Ishikawa (cell line): ENCODE measurements around the gene HOXB7.

ENCODE experiments used
- CEBPB ChIP-seq: IDR thresholded peaks from 2 replicates; pipeline ENCODE4 v1.6.1; 2012
- EGR1 ChIP-seq: IDR thresholded peaks from 2 replicates; pipeline ENCODE4 v1.6.1; 2012
- EP300 ChIP-seq: IDR thresholded peaks from 2 replicates; pipeline ENCODE4 v1.6.1; 2012; ENCODE audit warnings: borderline replicate concordance
- TAF1 ChIP-seq: IDR thresholded peaks from 2 replicates; pipeline ENCODE4 v1.6.1; 2012; ENCODE audit warnings: low read depth, mild to moderate bottlenecking
- TCF12 ChIP-seq: IDR thresholded peaks from 2 replicates; pipeline ENCODE4 v1.6.1; 2012; ENCODE audit warnings: low read depth
- TEAD4 ChIP-seq: IDR thresholded peaks from 2 replicates; pipeline ENCODE4 v1.6.1; 2012
- TF ChIP-seq, protein P1 (sequence below): IDR thresholded peaks from 2 replicates; pipeline ENCODE4 v1.6.1; 2012
- TF ChIP-seq, protein P2 (sequence below): IDR thresholded peaks from 2 replicates; pipeline ENCODE4 v1.6.1; 2012

DNA sequence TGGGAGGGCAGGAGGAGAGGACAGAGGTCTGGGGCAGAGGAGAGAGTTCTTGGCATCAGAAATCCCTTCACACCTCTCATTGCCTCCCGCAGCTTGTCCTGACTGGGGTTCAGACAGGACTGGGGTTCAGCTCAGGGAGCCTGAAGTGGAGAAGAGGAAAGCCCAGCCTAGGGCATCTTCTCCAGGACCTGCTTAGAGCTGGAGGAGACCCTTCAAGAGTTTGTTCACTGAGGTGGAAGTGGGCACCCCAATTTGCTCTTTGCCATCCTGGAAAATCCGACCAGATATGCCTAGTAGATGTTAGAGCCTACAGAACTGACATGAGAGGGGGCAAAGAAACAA is 22.8 kb downstream of the HOXB7 start:
- TF ChIP-seq EGR1, result no peak
- no peak for TF ChIP-seq CEBPB
- TF ChIP-seq TEAD4, result no peak
- no peak for TF ChIP-seq TCF12
- TF ChIP-seq, protein P1, sequence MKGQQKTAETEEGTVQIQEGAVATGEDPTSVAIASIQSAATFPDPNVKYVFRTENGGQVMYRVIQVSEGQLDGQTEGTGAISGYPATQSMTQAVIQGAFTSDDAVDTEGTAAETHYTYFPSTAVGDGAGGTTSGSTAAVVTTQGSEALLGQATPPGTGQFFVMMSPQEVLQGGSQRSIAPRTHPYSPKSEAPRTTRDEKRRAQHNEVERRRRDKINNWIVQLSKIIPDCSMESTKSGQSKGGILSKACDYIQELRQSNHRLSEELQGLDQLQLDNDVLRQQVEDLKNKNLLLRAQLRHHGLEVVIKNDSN, result no peak
- no peak for TF ChIP-seq EP300
- TF ChIP-seq, protein P2, sequence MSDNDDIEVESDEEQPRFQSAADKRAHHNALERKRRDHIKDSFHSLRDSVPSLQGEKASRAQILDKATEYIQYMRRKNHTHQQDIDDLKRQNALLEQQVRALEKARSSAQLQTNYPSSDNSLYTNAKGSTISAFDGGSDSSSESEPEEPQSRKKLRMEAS, result no peak
- TF ChIP-seq TAF1, result no peak
